ENCODE data around the gene MYCBP2. TPM values are rescaled to one million over a fixed set of nuclear protein-coding genes. Genes with fewer than 3 reads are reported as not detected.

Gene MYCBP2
- total RNA-seq, 6 donors from 2014 or later = 83.3 to 288 (median 127) TPM

- no peaks in the 10 kb centered on the region for H3K27me3 ChIP-seq
- no peaks in the 10 kb centered on the region for H3K4me1 ChIP-seq
- ATAC-seq (ENCODE audit: low FRiP score in 2 of 2) = no peak
- 94 to 100% methylated on average over 1 of the region's 1 CpG for WGBS, 2 donors
- TF ChIP-seq POLR2AphosphoS5 (IDR thresholded peaks at IDR 0.05) (no peak), EP300 (IDR thresholded peaks at IDR 0.05) (no peak), CTCF (IDR thresholded peaks at IDR 0.05) (no peak), POLR2A (IDR thresholded peaks at IDR 0.05) (no peak)
- no peak overlapping the region for H3K27ac ChIP-seq
- H3K4me3 ChIP-seq = no peak overlapping the region
- no peak for DNase-seq
- peaks cover 0 to 38% (median 10%) of the 10 kb centered on the region in 4 donors for H3K36me3 ChIP-seq
- H3K9me3 ChIP-seq = no peaks in the 10 kb centered on the region
These were observed 202.5 kb downstream of the MYCBP2 start for GRCh38 chr13:77124423-77124822.

GRCh38 chr13:77118134-77118533 lies 208.8 kb downstream of the MYCBP2 start:
- Histone ChIP-seq H3K9me3 (no peaks in the 10 kb centered on the region), H3K36me3 (peaks cover 0 to 29% (median 9%) of the 10 kb centered on the region in 4 donors), H3K27me3 (no peaks in the 10 kb centered on the region), H3K4me1 (no peaks in the 10 kb centered on the region), H3K27ac (no peak overlapping the region), H3K4me3 (no peak overlapping the region)
- ATAC-seq (ENCODE audit: low FRiP score in 2 of 2) = no peak
- DNase-seq = no peak
- no peak for TF ChIP-seq POLR2AphosphoS5 (IDR thresholded peaks at IDR 0.05)
- no peak for TF ChIP-seq CTCF (IDR thresholded peaks at IDR 0.05)
- no peak for TF ChIP-seq POLR2A (IDR thresholded peaks at IDR 0.05)
- no peak for TF ChIP-seq EP300 (IDR thresholded peaks at IDR 0.05)
- WGBS, 2 donors = 83 to 85% methylated on average over 3 of the region's 3 CpGs

- no peak for DNase-seq
- H3K4me1 ChIP-seq = no peaks in the 10 kb centered on the region
- no peak for TF ChIP-seq EP300 (IDR thresholded peaks at IDR 0.05)
- no peak for TF ChIP-seq POLR2AphosphoS5 (IDR thresholded peaks at IDR 0.05)
- no peak for TF ChIP-seq POLR2A (IDR thresholded peaks at IDR 0.05)
- no peak for TF ChIP-seq CTCF (IDR thresholded peaks at IDR 0.05)
- no peaks in the 10 kb centered on the region for H3K27me3 ChIP-seq
- no peak overlapping the region for H3K27ac ChIP-seq
- no peak for ATAC-seq (ENCODE audit: low FRiP score in 2 of 2)
- H3K36me3 ChIP-seq = peaks cover 0 to 14% (median 4%) of the 10 kb centered on the region in 4 donors
- no peak overlapping the region for H3K4me3 ChIP-seq
- H3K9me3 ChIP-seq = peaks cover 0 to 6% (median 5%) of the 10 kb centered on the region in 4 donors
These were observed 212.6 kb downstream of the MYCBP2 start for GRCh38 chr13:77114271-77114670.

- peaks cover 0 to 6% (median 5%) of the 10 kb centered on the region in 4 donors for H3K9me3 ChIP-seq
- H3K4me1 ChIP-seq = no peaks in the 10 kb centered on the region
- TF ChIP-seq CTCF (IDR thresholded peaks at IDR 0.05) = no peak
- no peak for TF ChIP-seq POLR2A (IDR thresholded peaks at IDR 0.05)
- no peak for TF ChIP-seq EP300 (IDR thresholded peaks at IDR 0.05)
- no peak for TF ChIP-seq POLR2AphosphoS5 (IDR thresholded peaks at IDR 0.05)
- DNase-seq (no peak), ATAC-seq (ENCODE audit: low FRiP score in 2 of 2) (no peak)
- H3K4me3 ChIP-seq = no peak overlapping the region
- H3K27ac ChIP-seq = no peak overlapping the region
- no peaks in the 10 kb centered on the region for H3K27me3 ChIP-seq
- peaks cover 0 to 14% (median 5%) of the 10 kb centered on the region in 4 donors for H3K36me3 ChIP-seq
These were observed 213.4 kb downstream of the MYCBP2 start for GRCh38 chr13:77113496-77113895.

- ATAC-seq (ENCODE audit: low FRiP score in 2 of 2) (no peak), DNase-seq (no peak)
- WGBS, 2 donors = 92 to 100% methylated on average over 2 of the region's 2 CpGs
- Histone ChIP-seq H3K4me3 (no peak overlapping the region), H3K36me3 (peaks cover 0 to 6% (median under 1%) of the 10 kb centered on the region in 4 donors), H3K27me3 (no peaks in the 10 kb centered on the region), H3K4me1 (no peaks in the 10 kb centered on the region), H3K27ac (no peak overlapping the region), H3K9me3 (no peaks in the 10 kb centered on the region)
- TF ChIP-seq POLR2AphosphoS5 (IDR thresholded peaks at IDR 0.05) (no peak), CTCF (IDR thresholded peaks at IDR 0.05) (no peak), POLR2A (IDR thresholded peaks at IDR 0.05) (no peak), EP300 (IDR thresholded peaks at IDR 0.05) (no peak)
These were observed 221.8 kb downstream of the MYCBP2 start for GRCh38 chr13:77105051-77105450.

Measured in upper lobe of left lung (tissue), 6 donors.